Esophagus squamous epithelium (tissue), 5 donors: ENCODE data around the gene PDGFD. TPM values are rescaled to one million over a fixed set of nuclear protein-coding genes. Genes with fewer than 3 reads are reported as not detected.

ENCODE experiments used
- DNase-seq: peaks from one replicate; lab custom pipeline; 2025; lab: John Stamatoyannopoulos, UW
- H3K27ac ChIP-seq, 4 donors: fragments of 200-600 bp; sonication (generic); one replicate each; pipeline ENCODE4 v1.5.1; 2016 to 2019; ENCODE audit warnings: mild to moderate bottlenecking in 1 of 4
- H3K27me3 ChIP-seq, 4 donors: fragments of 200-600 bp; sonication (generic); 1 replicate in 3 of 4; 2 replicates in 1 of 4; pipeline versions ENCODE4 v1.5.1 to v1.6.0; 2017 to 2021; ENCODE audit warnings: antibody characterized with exemption in 1 of 4
- H3K36me3 ChIP-seq, 3 donors: fragments of 200-600 bp; sonication (generic); one replicate each; pipeline ENCODE4 v1.5.1; 2016 to 2019
- H3K4me1 ChIP-seq, 3 donors: fragments of 200-600 bp; sonication (generic); one replicate each; pipeline ENCODE4 v1.5.1; 2017 to 2019
- H3K4me3 ChIP-seq, 4 donors: fragments of 200-600 bp; sonication (generic); 1 replicate in 3 of 4; 2 replicates in 1 of 4; pipeline ENCODE4 v1.5.1; 2016 to 2019; ENCODE audit warnings: mild to moderate bottlenecking in 2 of 4, moderate library complexity in 1 of 4
- H3K9me3 ChIP-seq, 3 donors: fragments of 200-600 bp; sonication (generic); one replicate each; pipeline ENCODE4 v1.5.1; 2016 to 2019
- CTCF ChIP-seq, 6 experiments: fragments of 450-650 bp in 4 of 6; fragments of 200-600 bp in 2 of 6; sonication (generic) in 2 of 6; IDR thresholded peaks; one replicate each; pipeline ENCODE4 v1.5.1; 2016 to 2019; ENCODE audit warnings: antibody characterized with exemption in 6 of 6, mild to moderate bottlenecking in 4 of 6, moderate library complexity in 4 of 6
- POLR2A ChIP-seq, 4 donors: fragments of 450-650 bp; IDR thresholded peaks; one replicate each; pipeline ENCODE4 v1.6.1; 2017; ENCODE audit warnings: antibody characterized with exemption in 4 of 4, mild to moderate bottlenecking in 4 of 4, moderate library complexity in 3 of 4
- whole genome bisulfite sequencing, 2 donors: methylation state at CpG; one replicate each; pipeline ENCODE4 v1.1.5; 2018; 5-methylcytosine and 5-hydroxymethylcytosine counted together
- intact Hi-C: fragments of 100-400 bp; cut with DNase I; formaldehyde crosslinking; loops from one replicate; pipeline ENCODE4 v1.15.0; 2022
- total RNA-seq, 4 donors: library from RNA; depleted of rRNA; stranded (reverse); fragments of >200 nt; gene quantifications; one replicate each; pipeline ENCODE4 v1.1.0, GENCODE V29; 2016
- donor health status: DM: yes; HTN: yes; CAD: no.

Gene PDGFD
- total RNA-seq, 4 donors from 2014 or later: 0.27 to 1.9 (median 1.1) TPM

GRCh38 chr11:104009744-104010143 lies 154.2 kb downstream of the PDGFD start:
- Histone ChIP-seq H3K36me3 (no peaks in the 10 kb centered on the region), H3K27ac (no peak overlapping the region), H3K4me1 (peaks cover 0 to 4% (median 0%) of the 10 kb centered on the region in 3 donors), H3K27me3 (peaks cover 0 to 41% (median 0%) of the 10 kb centered on the region in 4 donors), H3K9me3 (no peaks in the 10 kb centered on the region), H3K4me3 (no peak overlapping the region)
- TF ChIP-seq POLR2A (IDR thresholded peaks at IDR 0.05) (no peak), CTCF (IDR thresholded peaks at IDR 0.05) (no peak)
- WGBS, 2 donors: 58 to 59% methylated on average over 3 of the region's 3 CpGs
- intact Hi-C loops: no loop called here
- no peak for DNase-seq

- Histone ChIP-seq H3K9me3 (no peaks in the 10 kb centered on the region), H3K36me3 (no peaks in the 10 kb centered on the region), H3K27ac (no peak overlapping the region), H3K4me3 (no peak overlapping the region), H3K4me1 (peaks cover 0 to 4% (median 0%) of the 10 kb centered on the region in 3 donors), H3K27me3 (peaks cover 0 to 66% (median 0%) of the 10 kb centered on the region in 4 donors)
- intact Hi-C loops: no loop called here
- no peak for TF ChIP-seq POLR2A (IDR thresholded peaks at IDR 0.05)
- TF ChIP-seq CTCF (IDR thresholded peaks at IDR 0.05): no peak
- WGBS, 2 donors: 25 to 32% methylated on average over 2 of the region's 2 CpGs
- no peak for DNase-seq
Observed at GRCh38 chr11:104005234-104005855, 158.6 kb downstream of the PDGFD start.

- Histone ChIP-seq H3K27me3 (peaks cover 0 to 68% (median 0%) of the 10 kb centered on the region in 4 donors), H3K36me3 (no peaks in the 10 kb centered on the region), H3K4me1 (peaks cover 0 to 4% (median 0%) of the 10 kb centered on the region in 3 donors), H3K27ac (no peak overlapping the region), H3K4me3 (no peak overlapping the region), H3K9me3 (no peaks in the 10 kb centered on the region)
- DNase-seq: no peak
- intact Hi-C loops: no loop called here
- no peak for TF ChIP-seq CTCF (IDR thresholded peaks at IDR 0.05)
- TF ChIP-seq POLR2A (IDR thresholded peaks at IDR 0.05): no peak
Observed at GRCh38 chr11:104003491-104003890, 160.5 kb downstream of the PDGFD start.

- no peak overlapping the region for H3K4me3 ChIP-seq
- TF ChIP-seq POLR2A (IDR thresholded peaks at IDR 0.05): no peak
- TF ChIP-seq CTCF (IDR thresholded peaks at IDR 0.05): no peak
- no peaks in the 10 kb centered on the region for H3K9me3 ChIP-seq
- intact Hi-C loops: no loop called here
- no peaks in the 10 kb centered on the region for H3K36me3 ChIP-seq
- H3K27ac ChIP-seq: no peak overlapping the region
- DNase-seq: no peak
- H3K27me3 ChIP-seq: peaks cover 0 to 63% (median 0%) of the 10 kb centered on the region in 4 donors
- H3K4me1 ChIP-seq: peaks cover 0 to 4% (median 0%) of the 10 kb centered on the region in 3 donors
- WGBS, 2 donors: 46 to 69% methylated on average over 3 of the region's 3 CpGs
Observed at GRCh38 chr11:104001561-104002056, 162.3 kb downstream of the PDGFD start.

GRCh38 chr11:104000798-104001197 lies 163.1 kb downstream of the PDGFD start:
- no peak for DNase-seq
- H3K4me3 ChIP-seq: no peak overlapping the region
- peaks cover 0 to 59% (median 0%) of the 10 kb centered on the region in 4 donors for H3K27me3 ChIP-seq
- peaks cover 0 to 4% (median 0%) of the 10 kb centered on the region in 3 donors for H3K4me1 ChIP-seq
- H3K27ac ChIP-seq: no peak overlapping the region
- H3K36me3 ChIP-seq: no peaks in the 10 kb centered on the region
- intact Hi-C loops: no loop called here
- H3K9me3 ChIP-seq: no peaks in the 10 kb centered on the region
- TF ChIP-seq CTCF (IDR thresholded peaks at IDR 0.05) (no peak), POLR2A (IDR thresholded peaks at IDR 0.05) (no peak)
- WGBS, 2 donors: 68 to 76% methylated on average over 5 of the region's 5 CpGs
